ENCODE results near the gene FNDC4. TPM values are rescaled to one million over a fixed set of nuclear protein-coding genes. Genes with fewer than 3 reads are reported as not detected.
"Not testable (repeated sequence)": the region's sequence is repeated elsewhere in the genome, so short reads cannot be mapped to it uniquely, and the experiment has no call there.

FNDC4 gene, protein sequence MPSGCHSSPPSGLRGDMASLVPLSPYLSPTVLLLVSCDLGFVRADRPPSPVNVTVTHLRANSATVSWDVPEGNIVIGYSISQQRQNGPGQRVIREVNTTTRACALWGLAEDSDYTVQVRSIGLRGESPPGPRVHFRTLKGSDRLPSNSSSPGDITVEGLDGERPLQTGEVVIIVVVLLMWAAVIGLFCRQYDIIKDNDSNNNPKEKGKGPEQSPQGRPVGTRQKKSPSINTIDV
- polyA plus RNA-seq (ENCODE audit: insufficient read length), result 7.5 TPM

DNA sequence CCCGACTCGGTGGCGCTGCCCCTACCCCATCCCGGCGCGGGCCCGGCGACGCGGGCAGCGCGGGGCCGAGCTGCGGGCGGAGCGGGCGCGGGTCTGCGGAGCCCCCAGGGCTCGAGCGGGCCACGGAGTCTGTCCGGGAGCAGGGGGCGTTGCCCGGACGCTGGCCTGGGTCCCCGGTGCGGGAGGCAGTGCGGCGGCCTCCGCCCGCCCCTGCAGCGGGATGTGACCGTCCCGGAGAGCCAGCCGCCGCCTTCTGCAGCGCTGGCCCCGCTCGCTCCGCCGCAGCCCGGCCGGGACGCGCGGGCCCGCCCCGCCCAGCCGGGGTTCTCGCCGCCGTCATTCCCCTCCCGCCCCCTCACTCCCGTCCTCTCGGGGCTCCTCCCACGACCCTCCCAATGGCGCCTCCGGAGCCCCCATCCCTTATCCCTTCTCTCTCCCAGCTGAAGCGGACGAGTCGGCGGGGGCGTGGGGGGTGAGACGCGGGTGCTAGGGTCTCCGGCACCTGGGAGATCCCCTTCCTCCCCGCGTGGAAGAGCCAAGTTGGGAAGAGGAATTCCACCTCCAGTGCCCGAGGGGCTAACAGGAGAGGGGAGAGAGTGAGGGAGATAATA lies at the start of gene FNDC4:
TSS of gene FNDC4 (minus strand) at position 257 of the 611 bp plus-strand sequence. CDS start 521 bp downstream, outside the sequence.
- DNase-seq (ENCODE audit: low read depth), result no peak

DNA sequence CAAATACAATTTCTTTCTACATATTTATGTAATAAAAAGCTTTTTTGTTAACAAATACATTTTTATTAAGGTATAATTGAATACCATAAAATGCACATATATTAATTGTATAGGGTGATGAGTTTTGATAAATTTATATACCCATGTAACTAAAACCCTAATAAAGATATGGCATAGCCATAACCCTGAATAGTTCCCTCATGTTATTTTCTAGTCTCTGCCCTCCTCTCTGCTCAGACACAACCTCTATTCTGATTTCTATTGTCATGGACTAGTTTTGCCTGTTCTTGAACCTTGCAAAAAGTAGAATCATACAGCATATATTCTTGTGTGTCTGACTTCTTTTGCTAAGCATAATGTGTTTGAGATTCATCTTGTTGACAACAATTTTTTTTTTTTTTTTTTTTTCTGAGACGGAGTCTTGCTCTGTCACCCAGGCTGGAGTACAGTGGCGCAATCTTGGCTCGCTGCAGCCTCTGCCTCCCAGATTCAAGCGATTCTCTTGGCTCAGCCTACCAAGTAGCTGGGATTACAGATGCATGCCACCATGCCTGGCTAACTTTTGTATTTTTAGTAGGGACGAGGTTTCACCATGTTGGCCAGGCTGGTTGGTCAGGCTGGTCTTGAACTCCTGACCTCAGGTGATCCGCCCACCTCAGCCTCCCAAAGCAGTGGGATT lies 49.3 kb upstream of the FNDC4 start:
- DNase-seq (ENCODE audit: low read depth), result no peak

DNA sequence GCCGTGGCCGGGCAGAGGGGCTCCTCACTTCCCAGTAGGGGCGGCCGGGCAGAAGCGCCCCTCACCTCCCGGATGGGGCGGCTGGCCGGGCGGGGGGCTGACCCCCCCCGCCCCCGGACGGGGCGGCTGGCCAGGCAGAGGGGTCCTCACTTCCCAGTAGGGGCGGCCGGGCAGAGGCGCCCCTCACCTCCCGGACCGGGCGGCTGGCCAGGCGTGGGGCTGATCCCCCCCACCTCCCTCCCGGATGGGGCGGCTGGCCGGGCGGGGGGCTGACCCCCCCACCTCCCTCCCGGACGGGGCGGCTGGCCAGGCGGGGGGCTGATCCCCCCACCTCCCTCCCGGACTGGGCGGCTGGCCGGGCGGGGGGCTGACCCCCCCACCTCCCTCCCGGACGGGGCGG lies 44.6 kb upstream of the FNDC4 start:
- DNase-seq (ENCODE audit: low read depth), result not testable (repeated sequence)

DNA sequence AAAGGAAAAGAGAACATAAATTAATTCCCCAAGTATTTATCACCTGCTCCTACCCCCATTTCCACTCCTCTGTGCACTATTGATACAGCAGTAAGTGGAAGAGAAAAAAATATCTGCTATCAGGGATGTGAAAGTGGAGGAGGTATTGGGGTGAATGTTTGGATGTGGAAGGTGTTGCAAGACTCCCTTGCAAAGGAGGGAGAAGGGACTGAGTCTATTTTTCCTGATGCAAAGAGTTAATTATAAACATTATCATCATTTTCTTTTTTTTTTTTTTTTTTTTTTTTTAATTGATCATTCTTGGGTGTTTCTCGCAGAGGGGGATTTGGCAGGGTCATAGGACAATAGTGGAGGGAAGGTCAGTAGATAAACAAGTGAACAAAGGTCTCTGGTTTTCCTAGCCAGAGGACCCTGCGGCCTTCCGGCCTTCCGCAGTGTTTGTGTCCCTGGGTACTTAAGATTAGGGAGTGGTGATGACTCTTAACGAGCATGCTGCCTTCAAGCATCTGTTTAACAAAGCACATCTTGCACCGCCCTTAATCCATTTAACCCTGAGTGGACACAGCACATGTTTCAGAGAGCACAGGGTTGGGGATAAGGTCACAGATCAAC lies 43.9 kb upstream of the FNDC4 start:
- not testable (repeated sequence) for DNase-seq (ENCODE audit: low read depth)

DNA sequence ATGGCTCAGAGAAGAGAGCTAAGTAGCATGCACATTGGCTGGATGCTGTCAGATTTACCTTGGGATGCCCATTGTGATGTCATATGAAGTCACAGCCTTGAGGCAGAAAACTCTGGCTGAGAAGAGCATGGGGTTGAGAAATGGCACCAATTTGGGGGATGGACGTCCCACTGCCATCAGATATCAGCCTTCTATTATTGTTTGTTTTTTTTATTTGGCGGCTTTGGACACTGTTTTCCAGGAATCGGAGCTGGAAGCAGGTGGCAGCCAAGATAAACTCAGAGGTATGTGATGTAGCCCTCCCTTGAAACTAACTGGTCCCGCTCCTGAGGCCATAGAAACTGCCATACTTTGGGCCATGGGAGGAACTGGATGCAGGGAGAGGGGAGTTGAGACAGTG lies 42.3 kb upstream of the FNDC4 start:
- DNase-seq (ENCODE audit: low read depth), result no peak

DNA sequence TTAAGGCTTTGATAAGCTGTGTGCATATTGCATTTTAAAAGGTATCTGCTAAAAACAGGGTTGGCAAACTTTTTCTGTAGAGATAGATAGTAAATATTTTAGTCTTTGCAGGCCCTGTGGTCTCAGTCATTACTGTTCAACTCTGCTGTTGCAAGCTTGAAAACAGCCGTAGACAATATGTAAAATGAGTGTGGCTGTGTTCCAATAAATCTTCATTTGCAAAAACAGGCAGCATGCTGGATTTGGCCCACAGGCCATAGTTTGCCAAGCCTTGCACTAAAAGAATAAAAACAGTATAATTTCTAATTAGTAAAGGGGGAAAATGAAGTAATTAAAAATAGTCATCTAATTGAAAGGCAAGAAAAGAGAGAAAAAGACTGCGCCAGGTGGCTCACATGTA lies 37.0 kb upstream of the FNDC4 start:
- no peak for DNase-seq (ENCODE audit: low read depth)

DNA sequence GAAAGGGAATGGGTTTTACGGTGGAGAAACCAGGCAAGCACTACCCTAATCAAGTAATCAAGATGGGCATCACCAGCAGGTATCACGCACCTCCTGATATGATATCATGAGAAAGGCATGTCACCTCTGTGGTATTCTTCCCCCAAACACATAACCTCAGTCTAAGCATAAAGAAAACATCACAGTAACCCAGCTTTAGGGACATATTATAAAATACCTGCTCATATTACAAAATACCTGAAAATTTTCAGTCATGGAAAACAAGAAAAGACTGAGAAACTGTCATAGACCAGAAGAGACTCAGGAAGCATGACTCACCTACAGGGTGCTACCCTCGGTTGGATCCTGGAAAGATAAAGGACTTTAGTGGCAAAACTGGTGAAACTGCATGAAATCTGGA lies 32.2 kb upstream of the FNDC4 start:
- DNase-seq (ENCODE audit: low read depth), result no peak

DNA sequence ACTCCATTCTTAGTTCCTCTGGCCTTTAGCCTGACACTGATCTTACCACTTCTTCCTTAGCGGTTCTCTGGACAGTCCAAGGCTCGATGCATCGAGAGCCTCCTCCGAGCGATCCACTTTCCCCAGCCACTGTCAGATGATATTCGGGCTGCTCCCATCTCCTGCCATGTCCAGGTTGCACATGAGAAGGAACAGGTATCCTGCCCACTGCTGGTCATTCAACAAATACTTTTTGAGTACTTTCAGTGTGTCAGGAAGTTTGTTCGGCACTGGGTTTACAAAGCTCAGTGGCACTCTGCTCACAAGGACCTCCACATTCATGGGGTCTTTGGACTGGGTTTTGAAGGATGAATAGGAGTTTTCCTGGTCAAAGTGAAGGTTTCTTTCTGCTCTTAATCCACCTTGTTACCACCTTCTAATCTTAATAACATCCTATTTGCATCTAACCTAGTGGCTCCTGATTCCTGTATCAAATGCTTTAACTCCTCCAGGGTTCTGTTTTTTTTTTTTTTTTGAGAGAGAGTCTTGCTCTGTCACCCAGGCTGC lies 27.5 kb upstream of the FNDC4 start:
- DNase-seq (ENCODE audit: low read depth), result no peak

DNA sequence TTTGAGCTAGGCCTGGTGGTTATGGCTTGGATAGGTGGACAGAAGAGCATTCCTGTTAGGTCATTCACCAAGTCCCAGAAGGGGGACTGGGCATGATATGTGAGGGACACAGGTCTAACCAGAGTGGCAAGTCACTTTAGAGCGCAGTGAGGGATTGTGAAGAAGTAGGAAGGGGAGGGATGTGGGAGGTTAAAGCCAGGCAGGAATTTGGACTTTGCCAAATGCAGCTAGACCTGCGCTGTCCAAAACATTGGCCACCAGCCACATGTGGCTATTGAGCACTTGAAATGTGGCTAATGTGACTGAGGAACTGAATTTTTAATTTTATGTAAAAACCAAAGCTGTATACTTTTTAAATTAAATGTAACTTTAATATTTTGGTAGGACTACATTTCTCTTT lies 25.3 kb upstream of the FNDC4 start:
- DNase-seq (ENCODE audit: low read depth), result no peak

DNA sequence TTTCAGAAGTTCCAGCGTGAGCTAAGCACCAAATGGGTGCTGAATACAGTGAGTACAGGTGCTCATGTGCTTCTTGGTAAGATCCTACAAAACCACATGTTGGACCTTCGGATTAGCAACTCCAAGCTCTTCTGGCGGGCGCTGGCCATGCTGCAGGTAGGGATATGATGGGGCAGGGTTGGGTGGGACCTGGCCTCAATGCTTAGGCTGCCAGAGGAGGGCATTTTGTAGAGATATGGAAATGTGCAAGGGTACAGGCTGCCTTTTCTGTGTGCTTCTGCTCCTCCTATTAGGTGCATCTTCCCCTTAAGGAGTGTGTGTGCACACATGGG lies 23.7 kb upstream of the FNDC4 start:
- no peak for DNase-seq (ENCODE audit: low read depth)

DNA sequence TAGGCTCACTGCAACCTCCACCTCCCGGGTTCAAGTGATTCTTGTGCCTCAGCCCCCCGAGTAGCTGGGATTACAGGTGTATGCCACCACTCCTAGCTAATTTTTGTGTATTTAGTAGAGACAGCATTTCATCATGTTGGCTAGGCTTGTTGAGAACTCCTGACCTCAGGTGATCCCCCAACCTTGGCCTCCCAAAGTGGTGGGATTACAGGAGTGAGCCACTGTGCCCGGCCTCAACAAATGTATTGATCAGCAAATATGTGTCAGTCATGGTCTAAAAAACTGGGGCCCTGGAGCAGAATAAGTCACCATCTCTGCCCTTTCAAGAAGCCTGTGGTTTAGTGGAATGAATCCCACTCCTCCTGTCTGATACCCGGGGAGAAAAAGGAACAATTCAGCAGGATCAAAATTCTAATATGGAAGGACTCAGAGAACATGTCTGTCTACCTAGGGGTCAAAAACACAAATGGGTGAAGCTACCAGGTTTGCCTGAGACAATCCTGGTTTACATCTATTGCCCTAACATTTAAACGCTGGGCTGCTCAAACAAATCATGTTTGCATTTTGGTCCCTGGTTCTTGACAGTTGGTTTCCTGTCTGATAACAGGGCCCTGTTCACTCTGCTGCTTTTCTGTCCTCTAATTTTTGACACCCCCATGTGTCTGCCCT lies 23.2 kb upstream of the FNDC4 start:
- no peak for DNase-seq (ENCODE audit: low read depth)

DNA sequence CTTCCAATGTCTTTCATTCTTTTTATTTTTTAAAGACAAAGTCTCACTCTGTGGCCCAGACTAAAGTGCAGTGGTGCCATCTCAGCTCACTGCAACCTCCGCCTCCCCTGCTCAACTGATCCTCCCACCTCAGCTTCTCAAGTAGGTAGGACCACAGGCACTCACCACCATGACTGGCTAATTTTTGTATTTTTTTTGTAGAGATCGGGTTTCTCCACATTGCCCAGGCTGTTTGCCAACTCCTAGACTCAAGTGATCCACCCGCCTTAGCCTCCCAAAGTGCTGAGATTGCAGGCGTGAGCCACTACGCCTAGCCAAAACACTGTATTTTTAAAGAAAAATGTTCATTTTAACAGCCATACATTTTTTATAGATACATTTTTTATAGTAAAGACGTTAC lies 14.3 kb upstream of the FNDC4 start:
- no peak for DNase-seq (ENCODE audit: low read depth)

DNA sequence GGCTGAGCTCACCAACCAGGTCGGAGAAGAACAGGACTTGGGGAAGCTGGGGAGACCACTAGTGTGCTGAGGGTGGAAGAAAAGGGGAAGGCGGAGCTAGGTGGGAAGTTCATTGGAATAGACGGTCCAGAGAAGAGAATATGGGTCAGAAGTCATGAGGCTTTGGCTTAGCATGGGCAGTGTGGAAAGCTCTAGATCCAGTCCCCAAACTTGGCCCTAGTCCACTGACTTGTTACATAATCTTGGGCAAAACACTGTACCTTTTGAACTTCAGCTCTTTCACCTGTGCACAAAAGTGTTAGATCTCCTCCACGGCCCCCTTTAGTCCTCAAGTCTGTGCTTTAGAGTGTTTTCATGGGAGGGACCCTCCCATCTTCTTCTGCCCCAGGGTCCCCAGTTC lies 12.3 kb upstream of the FNDC4 start:
- no peak for DNase-seq (ENCODE audit: low read depth)

DNA sequence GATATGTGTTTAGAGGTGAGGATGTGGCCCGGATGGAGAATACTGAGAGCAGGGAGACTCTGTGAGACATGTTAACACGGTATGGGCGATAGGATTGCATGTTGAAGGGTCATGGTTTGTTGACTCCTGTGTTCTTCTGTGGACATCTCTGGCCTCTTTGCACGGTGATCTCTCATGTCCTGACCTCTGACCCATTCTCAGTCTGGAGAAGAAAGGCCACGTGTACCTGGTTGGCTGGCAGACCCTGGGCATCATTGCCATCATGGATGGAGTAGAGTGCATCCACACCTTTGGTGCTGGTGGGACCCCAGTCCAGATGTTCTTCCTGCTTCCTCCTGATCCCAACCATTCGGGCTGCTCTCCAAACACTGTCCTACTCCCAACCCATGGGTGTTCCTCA lies 11.6 kb upstream of the FNDC4 start:
- DNase-seq (ENCODE audit: low read depth), result no peak

DNA sequence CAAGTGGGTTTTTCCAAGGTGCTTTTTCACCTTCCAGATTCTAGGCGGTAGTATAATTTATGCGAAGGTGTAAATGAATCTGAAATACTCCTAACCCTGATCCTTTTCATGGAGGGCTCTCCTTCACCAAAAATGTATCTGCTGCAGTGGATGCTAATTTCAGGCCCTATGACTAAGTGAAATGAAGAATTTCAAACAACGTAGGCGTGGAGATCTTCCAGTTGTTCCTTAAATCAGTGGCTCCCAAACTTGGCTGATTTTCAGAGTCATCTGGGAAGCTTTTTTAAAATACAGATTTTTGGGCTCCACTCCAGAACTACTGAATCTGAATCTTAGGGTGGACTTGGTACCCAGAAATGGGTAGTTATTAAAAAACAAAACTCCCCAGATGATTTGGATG lies 7.1 kb upstream of the FNDC4 start:
- no peak for DNase-seq (ENCODE audit: low read depth)

DNA sequence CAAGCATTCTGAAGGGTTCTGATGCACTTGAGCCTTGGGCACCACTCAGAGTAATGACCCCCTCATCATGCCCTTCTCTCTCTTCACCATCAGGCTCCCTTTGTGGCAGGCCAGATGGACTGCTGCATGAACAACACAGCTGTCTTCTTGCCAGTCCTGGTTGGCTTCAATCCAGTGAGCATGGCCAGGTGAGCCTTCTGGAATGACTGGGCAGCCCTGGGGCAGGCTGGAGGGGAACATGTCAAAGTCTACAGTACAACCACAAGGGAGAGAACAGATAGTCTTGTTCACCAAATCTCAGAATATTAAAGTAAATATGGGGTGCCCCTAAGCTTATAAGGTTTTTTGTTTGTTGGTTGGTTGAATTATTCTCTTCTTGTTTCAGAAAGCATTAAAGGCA lies 6.0 kb upstream of the FNDC4 start:
- no peak for DNase-seq (ENCODE audit: low read depth)

DNA sequence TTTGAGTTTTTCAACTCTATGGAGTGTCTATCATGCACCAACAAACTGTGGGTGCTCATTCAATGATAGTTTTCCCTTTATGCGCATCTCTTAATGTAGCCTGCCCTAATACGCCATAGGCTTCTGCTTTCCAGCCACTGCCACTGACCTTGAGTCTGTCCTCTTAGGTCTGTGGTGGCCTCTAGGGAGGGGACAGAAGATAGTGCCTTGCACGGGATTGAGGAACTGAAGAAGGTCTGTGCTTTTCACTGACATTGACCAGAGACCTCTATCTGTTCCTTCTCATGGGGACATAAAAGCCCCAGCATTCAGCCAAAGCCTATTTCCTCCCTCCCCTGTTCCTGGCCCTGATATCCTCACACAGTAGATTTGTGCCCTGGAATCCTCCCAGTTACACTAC lies 4.0 kb upstream of the FNDC4 start:
- DNase-seq (ENCODE audit: low read depth), result no peak

DNA sequence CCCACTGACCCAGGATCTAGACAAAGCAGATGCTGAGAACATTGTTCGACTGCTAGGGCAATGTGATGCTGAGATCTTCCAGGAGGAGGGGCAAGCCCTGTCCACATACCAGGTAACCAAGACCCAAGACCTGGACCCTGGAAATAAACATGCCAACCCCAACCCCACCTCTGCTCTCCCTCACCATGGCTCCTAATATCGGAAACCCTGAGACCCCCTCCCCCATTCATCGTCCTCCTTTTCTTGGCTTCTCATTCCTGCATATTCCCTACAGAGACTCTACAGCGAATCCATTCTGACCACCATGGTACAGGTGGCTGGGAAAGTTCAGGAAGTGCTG lies 2.3 kb upstream of the FNDC4 start:
- DNase-seq (ENCODE audit: low read depth), result no peak

DNA sequence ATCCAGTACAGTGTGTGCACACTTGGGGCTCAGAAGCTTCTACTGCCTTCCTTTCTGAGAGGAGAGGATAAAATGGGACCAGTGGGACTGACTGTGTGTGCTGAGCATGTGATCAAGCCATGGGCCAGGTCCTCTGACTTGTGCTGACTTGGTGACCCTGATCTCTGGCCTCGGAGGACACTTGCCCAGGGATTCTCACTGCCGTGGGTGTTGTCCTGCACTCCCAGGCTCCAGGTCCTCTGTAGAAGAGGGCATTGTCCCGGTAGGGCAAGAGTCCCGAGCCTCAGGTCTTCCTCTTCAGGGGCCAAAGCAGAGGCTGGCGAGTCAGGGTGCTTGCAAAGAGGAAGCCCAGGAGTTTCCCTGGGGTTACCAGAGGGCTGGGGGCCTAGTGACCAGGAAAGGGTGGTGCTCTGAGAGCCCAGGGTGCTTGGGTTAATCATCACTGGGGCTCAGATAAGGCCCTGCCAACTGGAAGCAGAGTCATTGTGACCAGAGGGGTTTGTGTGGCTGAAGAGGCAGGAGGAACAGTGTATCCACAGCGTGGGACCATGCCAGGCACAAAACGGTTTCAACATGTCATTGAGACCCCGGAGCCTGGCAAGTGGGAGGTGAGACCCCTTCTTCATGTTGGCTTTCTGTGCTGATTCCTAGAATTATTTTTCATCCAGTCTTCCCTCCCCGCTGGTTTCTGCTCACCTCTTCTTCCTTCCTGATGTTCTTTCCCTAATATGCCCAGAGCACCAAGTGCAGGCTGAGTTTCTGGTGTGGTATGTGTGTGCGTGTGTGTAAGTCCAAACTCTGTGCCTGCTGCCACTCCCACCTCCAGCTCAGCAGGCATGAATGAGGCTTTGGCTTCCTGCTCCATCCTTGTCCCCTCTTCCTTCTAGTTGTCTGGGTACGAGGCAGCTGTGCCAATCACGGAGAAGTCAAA lies 1.6 kb upstream of the FNDC4 start, which contains the start of gene GCKR:
TSS of gene GCKR (plus strand) at position 483 of the 931 bp plus-strand sequence. CDS start at position 549, 66 bp downstream.
- no peak for DNase-seq (ENCODE audit: low read depth)

DNA sequence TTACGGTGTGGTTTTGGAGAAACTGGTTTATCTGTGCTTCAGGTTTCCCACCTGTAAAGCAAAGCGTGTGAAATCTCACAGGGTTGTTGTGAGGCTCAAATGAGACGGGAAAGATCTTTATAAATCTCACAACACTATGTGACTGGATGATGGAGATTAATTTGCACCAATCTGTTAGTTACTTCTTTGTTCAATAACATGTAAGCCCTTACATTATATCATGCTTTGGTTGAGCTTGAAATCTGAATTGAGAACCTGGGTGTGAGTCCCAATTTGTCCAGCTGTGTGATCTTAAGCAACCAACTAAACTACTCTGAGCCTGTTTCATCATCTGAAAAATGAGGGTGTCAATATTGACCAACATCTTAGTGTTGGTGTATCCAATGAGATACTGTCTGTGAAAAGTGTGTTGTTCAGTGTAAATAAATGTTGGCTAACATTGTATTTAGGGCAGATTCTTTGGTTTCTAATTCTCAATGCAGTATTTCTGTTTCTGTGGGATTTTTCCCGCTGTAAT lies 898 bp upstream of the FNDC4 start:
- DNase-seq (ENCODE audit: low read depth), result no peak

Data from forelimb muscle (tissue), 1 donor.